K562 (cell line): ENCODE results near the gene ADD3. TPM values are rescaled to one million over a fixed set of nuclear protein-coding genes. Genes with fewer than 3 reads are reported as not detected.
A peak's percentile ranks its signal among the peaks of the same experiment; 100 is the strongest.

ENCODE experiments used
- ATAC-seq: fragments of 200-7000 bp; cut with Tn5 transposase; 3 replicates; pipeline ENCODE4 v1.9.1; 2020; ENCODE audit warnings: moderate library complexity
- BruUV-seq: library from RNA; stranded (reverse); fragments of 400-500 nt; replicated peaks from 2 replicates; lab custom pipeline; 2021; lab: Mats Ljungman, UMichigan
- CTCF ChIA-PET: fragments of 300-600 bp; formaldehyde crosslinking; extraction: SDS; loops from one replicate; lab custom pipeline; 2021; ENCODE audit warnings: low intra/inter-chr PET ratio; lab: Yijun Ruan, JAX
- POLR2A ChIA-PET: fragments of 300-600, 350-650 bp; sonication (Branson Sonifier 250); formaldehyde crosslinking; extraction: SDS; loops from one replicate; lab custom pipeline; 2021; ENCODE audit warnings: antibody characterized with exemption, inconsistent platforms; lab: Yijun Ruan, JAX
- DNase-seq, 4 experiments: peaks; one replicate each; pipeline versions ENCODE4 v3.0.0 to v3.0.0-alpha.2; 2011 to 2018; ENCODE audit warnings: low spot score in 3 of 4, mixed read lengths in 3 of 4; ENCODE audit errors: extremely low read depth in 1 of 4
- FAIRE-seq: peaks from 2 replicates; lab custom pipeline; 2011; peaks lifted over from hg19 to GRCh38; lab: Jason Lieb, UNC
- H2AFZ ChIP-seq: 2 replicates; pipeline ENCODE4 v1.6.0; 2011; ENCODE audit warnings: low read depth, low read length, control low read depth, inconsistent platforms
- H3K27ac ChIP-seq: fragments of 200-600 bp; 3 replicates; pipeline ENCODE4 v1.8.0; 2011; ENCODE audit warnings: low read depth, mild to moderate bottlenecking, control low read depth, inconsistent platforms, low read length, moderate library complexity, mixed read lengths; ENCODE audit errors: extremely low read depth
- H3K27me3 ChIP-seq, 2 experiments: fragments of 300-600 bp in 1 of 2; 2 replicates in 1 of 2; 3 replicates in 1 of 2; pipeline versions ENCODE4 v1.6.0 to v1.8.0; 2011; ENCODE audit warnings: inconsistent platforms in 2 of 2, low read length in 2 of 2, mild to moderate bottlenecking in 1 of 2, mixed read lengths in 1 of 2, moderate library complexity in 1 of 2; ENCODE audit not compliant: control insufficient read depth in 2 of 2, insufficient read depth in 2 of 2
- H3K36me3 ChIP-seq: fragments of 300-600 bp; 3 replicates; pipeline ENCODE4 v1.8.0; 2011; ENCODE audit warnings: mild to moderate bottlenecking, low read length, inconsistent platforms; ENCODE audit not compliant: control insufficient read depth, insufficient read depth
- H3K4me1 ChIP-seq, 2 experiments: fragments of 200-600 bp in 1 of 2; replicated peaks in 1 of 2; 2 replicates in 1 of 2; 3 replicates in 1 of 2; pipeline versions ENCODE4 v1.5.1 to v1.8.0; 2011; ENCODE audit warnings: inconsistent platforms in 2 of 2, low read length in 2 of 2, mild to moderate bottlenecking in 1 of 2, mixed read lengths in 1 of 2, moderate library complexity in 1 of 2; ENCODE audit not compliant: control insufficient read depth in 2 of 2, insufficient read depth in 2 of 2
- H3K4me2 ChIP-seq: 2 replicates; pipeline ENCODE4 v1.6.1; 2011; ENCODE audit warnings: low read length, control low read depth, inconsistent platforms, mixed read lengths; ENCODE audit not compliant: insufficient read depth
- H3K4me3 ChIP-seq: fragments of 200-600 bp; sonication (generic), shearing (Covaris generic); 2 replicates; pipeline ENCODE4 v1.5.1; 2016; ENCODE audit warnings: control low read depth, inconsistent platforms
- H3K79me2 ChIP-seq: fragments of 200-600 bp; 3 replicates; pipeline ENCODE4 v1.8.0; 2011; ENCODE audit warnings: low read length, inconsistent platforms; ENCODE audit not compliant: control insufficient read depth, insufficient read depth
- H3K9ac ChIP-seq, 2 experiments: 2 replicates each; pipeline versions ENCODE4 v1.6.0 to v1.6.1; 2011; ENCODE audit warnings: low read depth in 2 of 2, low read length in 2 of 2, control low read depth in 1 of 2, inconsistent platforms in 1 of 2, mild to moderate bottlenecking in 1 of 2, mixed read lengths in 1 of 2; ENCODE audit not compliant: insufficient read depth in 1 of 2
- H3K9me1 ChIP-seq: one replicate; pipeline ENCODE4 v1.6.0; 2011; ENCODE audit warnings: inconsistent platforms, mild to moderate bottlenecking, low read length, moderate library complexity; ENCODE audit not compliant: control insufficient read depth, insufficient read depth
- H3K9me3 ChIP-seq: replicated peaks from 2 replicates; pipeline ENCODE4 v1.5.1; 2011; ENCODE audit warnings: low read depth, low read length, inconsistent platforms; ENCODE audit not compliant: control insufficient read depth, insufficient read depth
- H4K20me1 ChIP-seq: replicated peaks from 2 replicates; pipeline ENCODE4 v1.6.1; 2011; ENCODE audit warnings: low read length, inconsistent platforms, mixed read lengths; ENCODE audit not compliant: control insufficient read depth, insufficient read depth
- CHD1 ChIP-seq: fragments of 200-600 bp; sonication (generic); IDR thresholded peaks from one replicate; pipeline ENCODE4 v1.6.1; 2012; ENCODE audit warnings: mild to moderate bottlenecking, moderate library complexity, low read length, inconsistent platforms
- HDAC3 ChIP-seq: fragments of 450-650 bp; IDR thresholded peaks from 2 replicates; pipeline ENCODE4 v1.6.1; 2018; ENCODE audit warnings: borderline replicate concordance, mild to moderate bottlenecking, moderate library complexity; ENCODE audit not compliant: partially characterized antibody
- HMGN3 ChIP-seq: IDR thresholded peaks from 2 replicates; pipeline ENCODE4 v1.6.1; 2011; ENCODE audit warnings: borderline replicate concordance, low read depth, mild to moderate bottlenecking, mixed read lengths, low read length; ENCODE audit not compliant: insufficient read length; ENCODE audit errors: extremely low read depth
- MCM2 ChIP-seq: fragments of 450-650 bp; IDR thresholded peaks from 2 replicates; pipeline ENCODE4 v1.6.1; 2017; ENCODE audit warnings: low read depth, mild to moderate bottlenecking
- RB1 ChIP-seq: fragments of 450-650 bp; IDR thresholded peaks from 2 replicates; pipeline ENCODE4 v1.6.1; 2017; ENCODE audit warnings: low read depth, mild to moderate bottlenecking
- TAF1 ChIP-seq: IDR thresholded peaks from 2 replicates; pipeline ENCODE4 v1.6.1; 2011; ENCODE audit warnings: mild to moderate bottlenecking, low read length, moderate library complexity; ENCODE audit not compliant: insufficient read depth, control insufficient read depth, severe bottlenecking; ENCODE audit errors: extremely low read depth
- WGBS: fragments of 100-300 bp; shearing (Covaris generic); methylation state at CpG from one replicate; pipeline ENCODE4 v1.1.6; 2016; ENCODE audit warnings: low coverage, mixed read lengths; ENCODE audit not compliant: insufficient coverage; ENCODE audit errors: missing lambda C conversion rate; 5-methylcytosine and 5-hydroxymethylcytosine counted together
- in situ Hi-C: fragments of 300-500 bp; cut with MboI; formaldehyde crosslinking; loops from 4 replicates; pipeline ENCODE4 v1.15.0; 2018; ENCODE audit warnings: inconsistent platforms, mixed read lengths
- intact Hi-C: fragments of 100-400 bp; cut with micrococcal nuclease; formaldehyde crosslinking; loops from 2 replicates; pipeline ENCODE4 v1.14.2; 2022
- polyA plus RNA-seq, 8 experiments: library from polyadenylated mRNA; depleted of rRNA in 4 of 8; stranded (reverse) in 5 of 8; unstranded in 3 of 8; fragments of >200 nt; fragmentation: Nextera tagmentation in 2 of 8; fragmentation: Illumina TruSeq in 1 of 8; extraction: Ambion mirVana in 2 of 8; extraction: Trizol in 1 of 8; gene quantifications; 2 replicates each; pipeline versions ENCODE4 v1.2.1 to v1.2.3, GENCODE V29; 2011 to 2014; ENCODE audit warnings: inconsistent platforms in 1 of 8, missing spikeins in 1 of 8
- total RNA-seq, 7 experiments: library from RNA; depleted of rRNA in 6 of 7; stranded (reverse); fragments of >200 nt in 6 of 7; fragmentation: Illumina TruSeq in 2 of 7; extraction: Trizol in 2 of 7; gene quantifications; 2 replicates each; pipeline versions ENCODE4 v1.2.1 to v1.2.3, GENCODE V29; 2011 to 2021; ENCODE audit warnings: low replicate concordance in 1 of 7
- TF ChIP-seq, protein P1 (sequence below): fragments of 250-450 bp; sonication (Bioruptor Pico); IDR thresholded peaks from 2 replicates; pipeline ENCODE4 v1.8.0; 2022; ENCODE audit warnings: moderate library complexity, mild to moderate bottlenecking, inconsistent platforms
- TF ChIP-seq, protein P2 (sequence below): sonication (generic); formaldehyde crosslinking; IDR thresholded peaks from 2 replicates; pipeline ENCODE4 v1.8.1; 2022; ENCODE audit warnings: missing genetic modification reagents

ADD3 gene
- total and polyA plus RNA-seq, 9 of the 15 experiments (the other 6 are each of a cell fraction or from before 2014, with no cell fraction given), result 13.2 to 125 (median 31.7) TPM

DNA sequence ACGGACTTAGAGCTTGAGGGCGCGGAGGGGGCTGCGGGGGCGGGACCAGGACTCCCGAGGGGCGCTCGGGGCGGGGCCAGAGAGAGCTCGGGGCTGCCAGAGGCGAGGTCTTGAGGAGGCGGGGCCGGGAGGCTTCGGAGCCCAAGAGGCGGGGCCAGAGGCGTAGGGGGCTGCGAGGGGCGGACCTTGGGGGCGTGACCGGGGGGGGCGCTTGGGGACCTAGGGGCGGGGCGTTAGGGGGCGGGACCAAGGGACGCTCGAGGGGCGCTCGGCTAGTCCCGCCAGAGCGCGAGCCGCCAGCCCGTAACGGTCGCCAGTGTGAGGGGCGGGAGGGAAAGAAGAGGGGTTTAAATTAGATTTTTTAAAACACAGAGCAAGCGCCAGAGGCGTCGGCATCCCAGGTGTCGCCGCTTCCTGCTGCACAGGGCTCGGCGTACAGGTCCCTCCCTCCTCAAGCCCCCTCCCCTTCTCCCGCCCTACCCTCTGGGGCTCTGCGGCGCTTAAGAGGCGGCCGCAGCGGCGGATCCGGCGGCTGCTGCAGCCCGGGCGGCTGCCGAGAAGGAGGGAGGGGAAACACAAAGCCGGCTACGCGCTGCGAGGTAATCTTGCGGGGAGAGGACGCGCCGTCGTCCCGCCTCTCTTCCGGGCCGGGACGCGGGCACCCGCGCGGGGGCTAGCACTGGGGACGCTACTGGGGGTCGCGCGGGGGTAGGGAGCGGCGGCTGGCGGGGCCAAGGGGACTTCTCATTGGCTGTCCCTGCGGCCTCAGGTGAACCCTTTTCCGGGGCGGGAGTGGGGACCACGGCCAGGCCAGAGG lies at the start of gene ADD3 (continued):
- TF ChIP-seq HDAC3 (no peak), CHD1 (peak; percentile 43), TAF1 (peak; percentile 24), MCM2 (no peak), RB1 (no peak; the same call in 1 of the 2 replicates), HMGN3 (no peak)
- TF ChIP-seq, protein P1, sequence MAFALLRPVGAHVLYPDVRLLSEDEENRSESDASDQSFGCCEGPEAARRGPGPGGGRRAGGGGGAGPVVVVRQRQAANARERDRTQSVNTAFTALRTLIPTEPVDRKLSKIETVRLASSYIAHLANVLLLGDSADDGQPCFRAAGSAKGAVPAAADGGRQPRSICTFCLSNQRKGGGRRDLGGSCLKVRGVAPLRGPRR (CRISPR knock-in tag), result no peak

DNA sequence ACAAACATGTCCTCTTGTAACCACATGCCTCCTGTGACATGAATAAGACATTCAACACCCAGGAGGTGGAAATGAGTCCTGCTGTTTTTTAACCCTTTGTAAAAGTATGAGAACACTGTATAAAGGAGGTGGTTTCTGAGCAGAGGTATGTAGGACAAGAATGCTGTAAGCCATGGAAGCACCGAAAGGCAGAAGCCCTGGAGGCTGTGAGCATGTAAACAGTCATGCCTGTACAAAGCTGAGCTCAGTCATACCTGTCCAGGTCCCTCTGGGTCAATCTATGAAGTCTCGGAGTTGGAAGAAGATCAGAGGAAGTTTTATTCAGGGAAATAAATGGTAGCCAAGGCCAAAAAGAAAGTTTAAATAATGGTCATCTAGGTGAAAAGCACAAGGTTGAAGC lies 49.7 kb upstream of the ADD3 start:
- ChIA-PET POLR2A (no interaction called here), CTCF (no interaction called here)
- no peaks in the 10 kb centered on the region for H3K9me1 ChIP-seq
- intact Hi-C loops, result loop anchor here (10.0 kb wide), 1 partner anchor 57 kb away; no protein-coding TSS in a partner anchor
- no peaks in the 10 kb centered on the region for H3K36me3 ChIP-seq
- WGBS, result 44% methylated on average over 2 of the region's 2 CpGs
- in situ Hi-C loops, result no loop called here
- H2AFZ ChIP-seq, result no peak overlapping the region
- no peaks in the 10 kb centered on the region for H3K4me1 ChIP-seq
- no peaks in the 10 kb centered on the region for H3K79me2 ChIP-seq
- no peak for FAIRE-seq
- ATAC-seq, result no peak
- no peak overlapping the region for H3K9ac ChIP-seq
- no peak overlapping the region for H3K4me3 ChIP-seq
- H3K27ac ChIP-seq, result no peak overlapping the region
- H3K27me3 ChIP-seq, result no peaks in the 10 kb centered on the region
- BruUV-seq, result no TSS peak
- H3K9me3 ChIP-seq, result no peaks in the 10 kb centered on the region
- TF ChIP-seq, protein P2, sequence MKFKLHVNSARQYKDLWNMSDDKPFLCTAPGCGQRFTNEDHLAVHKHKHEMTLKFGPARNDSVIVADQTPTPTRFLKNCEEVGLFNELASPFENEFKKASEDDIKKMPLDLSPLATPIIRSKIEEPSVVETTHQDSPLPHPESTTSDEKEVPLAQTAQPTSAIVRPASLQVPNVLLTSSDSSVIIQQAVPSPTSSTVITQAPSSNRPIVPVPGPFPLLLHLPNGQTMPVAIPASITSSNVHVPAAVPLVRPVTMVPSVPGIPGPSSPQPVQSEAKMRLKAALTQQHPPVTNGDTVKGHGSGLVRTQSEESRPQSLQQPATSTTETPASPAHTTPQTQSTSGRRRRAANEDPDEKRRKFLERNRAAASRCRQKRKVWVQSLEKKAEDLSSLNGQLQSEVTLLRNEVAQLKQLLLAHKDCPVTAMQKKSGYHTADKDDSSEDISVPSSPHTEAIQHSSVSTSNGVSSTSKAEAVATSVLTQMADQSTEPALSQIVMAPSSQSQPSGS (CRISPR knock-in tag), result no peak
- no peak overlapping the region for H3K4me2 ChIP-seq
- no peak for DNase-seq
- H4K20me1 ChIP-seq, result no peaks in the 10 kb centered on the region
